SIG-M5 (cell line): ENCODE results near the gene CPEB2.
"Not testable (repeated sequence)": the region's sequence is repeated elsewhere in the genome, so short reads cannot be mapped to it uniquely, and the experiment has no call there.

Experiments
- DNase-seq: peaks from one replicate; lab custom pipeline; 2025; lab: John Stamatoyannopoulos, UW

CPEB2 gene

DNA sequence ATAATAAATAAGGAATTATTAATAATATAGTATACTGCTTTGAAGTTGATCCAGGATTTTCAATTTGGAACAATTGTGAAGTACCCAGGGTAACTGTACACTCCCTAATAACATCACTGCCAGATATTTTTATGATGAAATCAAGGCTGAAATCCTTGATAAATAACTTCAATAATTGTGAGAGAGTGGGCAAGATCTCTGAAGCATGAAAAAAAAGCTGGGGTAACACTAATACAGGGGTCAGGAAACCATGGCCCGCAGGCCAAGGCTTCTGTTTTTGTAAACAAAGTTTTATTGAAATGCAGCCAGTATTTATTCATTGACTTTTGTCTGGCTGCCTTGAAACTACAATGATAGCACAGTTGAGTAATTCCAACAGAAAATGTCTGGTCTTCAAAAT, 41.6 kb downstream of the CPEB2 start:
- DNase-seq = no peak

DNA sequence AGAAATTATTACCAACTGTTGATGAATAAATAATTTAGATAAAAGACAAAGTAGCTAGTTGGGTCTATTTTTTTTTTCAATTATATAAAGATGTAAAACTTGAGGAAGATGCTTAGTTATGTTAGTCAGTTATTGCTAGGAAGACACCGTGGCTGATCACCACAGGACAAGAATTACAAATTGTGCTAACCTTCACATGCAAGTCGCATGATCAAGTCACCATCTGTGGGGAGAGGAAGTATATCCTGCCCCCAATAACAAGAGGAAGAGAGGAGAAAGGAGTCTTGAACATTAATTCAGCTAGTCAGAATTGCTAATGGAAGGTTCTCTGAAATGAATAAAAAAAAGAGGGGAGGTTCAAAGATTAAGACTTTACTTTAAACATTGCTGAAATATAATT, 52.3 kb downstream of the CPEB2 start:
- DNase-seq = no peak

DNA sequence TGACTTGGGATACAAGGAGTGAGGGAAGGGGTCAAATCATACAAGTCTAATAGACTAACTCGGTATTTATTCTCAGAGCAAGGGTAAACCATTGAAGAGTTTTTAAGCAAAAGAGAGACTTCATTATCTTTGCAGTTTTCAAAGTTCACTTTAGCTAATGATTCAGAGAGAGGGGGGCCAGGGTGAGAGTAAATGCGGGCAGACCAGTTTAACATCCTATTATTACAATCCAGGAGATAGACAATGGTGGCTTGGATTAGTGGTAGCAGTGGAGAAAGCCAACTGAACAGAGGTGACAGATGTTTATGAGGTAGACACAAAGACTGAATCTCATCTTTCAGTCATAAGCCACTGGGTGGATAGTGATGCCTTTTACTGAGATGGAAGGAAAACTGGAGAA, 57.9 kb downstream of the CPEB2 start:
- no peak for DNase-seq

DNA sequence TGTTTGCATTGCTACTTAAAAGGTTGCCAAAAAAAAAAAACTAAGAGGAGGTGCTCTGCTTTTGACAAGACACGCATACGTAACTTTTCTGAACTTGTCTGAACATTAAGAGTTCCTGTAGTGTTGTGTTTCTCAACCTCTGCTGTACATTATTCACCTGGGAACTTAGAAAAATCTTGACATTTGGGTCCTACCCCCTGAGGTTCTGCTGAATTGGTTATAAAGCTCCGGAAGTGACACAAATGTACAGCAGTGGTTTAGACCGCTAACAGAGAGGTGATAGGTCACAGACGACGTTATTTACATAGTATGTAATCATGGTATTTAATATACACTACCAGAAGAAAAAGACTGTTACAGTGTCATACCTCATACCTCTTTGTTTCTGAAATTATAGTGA, 61.1 kb downstream of the CPEB2 start:
- DNase-seq = no peak

DNA sequence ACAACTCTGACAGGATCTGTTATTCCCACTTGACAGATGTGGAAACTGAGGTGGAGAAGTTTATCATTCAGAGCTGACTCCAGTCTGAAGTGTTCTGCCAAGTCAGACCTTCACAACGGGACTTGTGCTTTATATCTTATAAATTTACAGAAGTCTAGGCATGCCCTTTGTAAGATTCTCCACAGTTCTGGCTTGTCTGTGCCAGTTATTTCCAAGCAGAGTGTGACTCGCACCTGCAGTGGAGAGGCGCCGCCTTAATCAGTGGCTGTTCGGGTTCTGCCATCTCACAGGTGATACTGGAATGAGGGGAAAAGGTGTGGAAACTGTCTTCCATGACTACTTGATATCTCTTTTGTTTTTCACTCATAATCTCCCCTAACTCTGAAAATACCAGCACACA, 63.2 kb downstream of the CPEB2 start:
- no peak for DNase-seq

DNA sequence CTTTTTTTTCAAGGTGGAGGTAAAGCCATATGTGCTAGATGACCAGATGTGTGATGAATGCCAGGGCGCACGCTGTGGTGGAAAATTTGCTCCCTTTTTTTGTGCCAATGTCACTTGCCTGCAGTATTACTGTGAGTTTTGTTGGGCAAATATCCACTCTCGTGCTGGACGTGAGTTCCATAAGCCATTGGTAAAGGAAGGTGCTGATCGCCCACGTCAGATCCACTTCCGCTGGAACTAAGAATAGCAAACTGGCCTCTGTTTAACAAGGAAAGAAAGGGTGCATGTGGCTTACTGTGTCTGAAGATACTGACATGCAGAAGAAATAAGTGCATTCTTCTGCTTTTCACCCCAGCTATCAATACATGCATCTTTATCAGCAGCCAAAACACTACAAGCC, 63.9 kb downstream of the CPEB2 start:
- no peak for DNase-seq

DNA sequence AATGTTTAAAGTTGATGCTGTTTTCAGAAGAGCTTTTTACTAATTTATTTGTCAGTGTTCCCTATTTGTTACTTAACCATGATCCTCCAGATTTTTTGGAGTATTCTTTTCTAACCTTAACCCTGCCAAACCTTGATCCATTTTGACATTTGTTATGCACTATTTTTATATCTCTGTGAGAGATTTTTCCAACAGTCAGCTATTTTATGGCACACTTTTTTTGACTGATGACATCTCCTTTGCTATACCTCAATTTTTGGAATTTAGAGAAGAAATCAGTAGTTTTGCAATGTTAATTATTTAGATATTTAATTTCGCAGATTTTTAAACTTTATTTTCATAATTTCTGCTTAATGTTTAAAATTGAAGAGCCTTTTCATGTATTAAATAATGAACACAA, 66.0 kb downstream of the CPEB2 start:
- DNase-seq = no peak

DNA sequence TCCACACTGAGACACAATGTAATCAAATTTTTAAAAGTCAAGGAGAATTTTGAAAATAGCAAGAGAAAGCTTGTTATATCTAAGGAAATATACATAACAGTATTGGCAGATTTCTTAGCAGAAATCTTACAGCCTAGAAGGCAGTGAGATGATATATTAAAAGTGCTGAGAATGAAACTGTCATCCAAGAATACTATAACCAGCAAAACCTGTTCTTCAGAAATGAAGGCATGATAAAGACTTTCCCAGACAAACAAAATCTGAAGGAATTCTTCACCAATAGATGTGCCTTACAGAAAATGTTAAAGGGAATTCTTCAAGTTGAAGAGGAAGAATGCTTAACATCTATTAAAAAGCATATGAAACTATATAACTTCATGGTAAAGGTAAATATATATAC, 73.6 kb downstream of the CPEB2 start:
- DNase-seq = no peak

DNA sequence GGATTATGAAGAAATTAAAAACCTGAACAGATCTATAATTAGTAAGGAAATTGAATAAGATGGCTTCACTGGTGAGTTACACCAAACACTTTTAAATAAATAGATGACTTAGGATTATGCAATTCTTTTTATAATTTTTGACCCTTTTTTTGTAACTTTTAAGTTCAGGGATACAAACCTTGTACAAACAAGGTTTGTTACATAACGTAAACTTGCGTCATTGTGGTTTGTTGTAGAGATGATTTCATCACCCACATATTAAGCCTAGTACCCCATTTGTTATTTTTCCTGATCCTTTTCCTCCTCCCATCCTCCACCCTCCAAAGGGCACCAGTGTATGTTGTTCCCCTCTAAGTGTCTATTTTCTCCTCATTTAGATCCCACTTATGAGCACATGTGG, 75.7 kb downstream of the CPEB2 start:
- DNase-seq = no peak

DNA sequence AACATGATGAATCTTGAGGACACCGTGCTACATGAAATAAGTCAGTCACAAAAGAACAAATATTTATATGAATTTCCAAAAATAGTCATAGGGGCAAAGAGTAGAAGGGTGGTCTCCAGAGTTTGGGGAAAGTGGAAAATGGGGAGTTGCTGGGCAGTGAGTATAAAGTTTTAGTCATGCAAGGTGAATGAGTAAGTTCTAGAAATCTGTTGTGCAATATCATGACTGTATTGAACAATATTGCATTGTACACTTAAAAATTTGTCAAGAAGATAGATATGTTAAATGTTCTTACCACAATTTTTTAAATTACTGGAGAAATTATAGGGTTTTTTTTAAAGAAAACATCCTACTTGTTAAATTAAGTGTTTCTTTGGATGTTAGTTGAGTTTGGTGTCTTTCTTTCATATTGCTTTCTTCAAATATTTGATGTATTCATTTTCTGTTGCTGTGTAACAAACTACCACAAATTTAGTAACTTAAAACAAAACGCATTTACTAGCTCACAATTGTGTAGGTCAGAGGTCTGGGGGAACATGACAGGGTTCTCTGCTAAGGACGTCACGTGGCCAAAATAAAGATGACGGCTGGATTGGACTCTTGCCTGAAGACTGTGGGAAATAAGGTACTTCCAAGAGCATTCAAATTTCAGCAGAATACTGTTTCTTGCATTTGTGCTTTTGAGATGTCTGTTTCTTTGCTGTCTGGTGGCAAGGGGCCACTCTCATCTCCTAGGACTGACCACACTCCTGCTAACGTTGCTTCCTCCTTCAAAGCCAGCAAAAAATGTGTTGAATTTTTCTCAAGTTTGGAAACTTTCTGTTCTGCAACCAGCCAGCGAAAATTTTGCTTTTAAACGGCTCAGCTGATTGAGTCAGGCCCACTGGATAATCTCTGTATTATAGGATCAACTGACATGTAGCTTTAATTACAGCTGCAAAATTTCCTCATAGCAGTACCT, 76.7 kb downstream of the CPEB2 start:
- no peak for DNase-seq

DNA sequence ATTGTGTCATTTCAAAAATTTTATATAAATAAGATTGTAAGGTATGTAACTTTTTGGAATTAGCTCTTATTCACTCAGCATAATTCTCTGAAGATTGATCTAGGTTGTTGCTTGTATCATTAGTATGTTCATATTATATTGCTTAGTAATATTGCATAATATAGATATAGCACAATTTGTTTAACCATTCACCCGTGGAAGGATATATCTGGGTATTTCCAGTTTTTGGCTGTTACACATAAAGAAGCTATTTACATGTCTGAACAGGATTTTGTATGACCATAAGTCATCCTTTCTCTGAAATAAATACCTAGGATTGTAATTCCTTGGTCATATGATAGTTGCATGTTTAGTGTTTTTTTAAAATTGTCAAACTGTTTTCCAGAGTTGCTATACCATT, 82.5 kb downstream of the CPEB2 start:
- DNase-seq = no peak

DNA sequence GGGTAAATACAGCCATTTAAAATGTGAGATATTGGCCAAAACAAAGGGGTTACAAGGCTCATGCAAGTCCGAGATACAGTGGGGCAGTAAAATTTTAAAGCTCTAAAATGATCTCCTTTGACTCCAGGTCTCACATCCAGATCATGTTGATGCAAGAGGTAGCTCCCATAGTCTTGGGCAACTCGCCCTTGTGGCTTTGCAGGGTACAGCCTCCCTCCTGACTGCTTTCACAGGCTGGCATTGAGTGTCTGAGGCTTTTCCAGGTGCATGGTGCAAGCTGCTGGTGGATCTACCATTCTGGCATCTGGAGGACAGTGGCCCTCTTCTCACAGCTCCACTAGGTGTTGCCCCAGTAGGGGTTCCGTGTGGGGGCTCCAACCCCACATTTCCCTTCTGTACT, 83.5 kb downstream of the CPEB2 start:
- DNase-seq = not testable (repeated sequence)

DNA sequence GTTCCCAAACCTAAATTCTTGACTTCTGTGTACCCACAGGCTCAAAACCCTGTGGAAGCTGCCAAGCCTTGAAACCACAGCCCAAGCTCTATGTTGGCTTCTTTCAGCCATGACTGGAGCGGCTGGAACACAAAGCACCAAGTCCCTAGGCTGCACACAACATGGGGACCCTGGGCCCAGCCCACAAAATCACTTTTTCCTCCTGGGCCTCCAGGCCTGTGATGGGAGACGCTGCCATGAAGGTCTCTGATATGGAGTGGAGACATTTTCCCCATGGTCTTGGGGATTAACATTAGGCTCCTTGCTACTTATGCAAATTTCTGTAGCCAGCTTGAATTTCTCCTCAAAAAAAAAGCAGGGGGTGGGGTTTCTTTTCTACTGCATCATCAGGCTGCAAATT, 84.0 kb downstream of the CPEB2 start:
- not testable (repeated sequence) for DNase-seq

DNA sequence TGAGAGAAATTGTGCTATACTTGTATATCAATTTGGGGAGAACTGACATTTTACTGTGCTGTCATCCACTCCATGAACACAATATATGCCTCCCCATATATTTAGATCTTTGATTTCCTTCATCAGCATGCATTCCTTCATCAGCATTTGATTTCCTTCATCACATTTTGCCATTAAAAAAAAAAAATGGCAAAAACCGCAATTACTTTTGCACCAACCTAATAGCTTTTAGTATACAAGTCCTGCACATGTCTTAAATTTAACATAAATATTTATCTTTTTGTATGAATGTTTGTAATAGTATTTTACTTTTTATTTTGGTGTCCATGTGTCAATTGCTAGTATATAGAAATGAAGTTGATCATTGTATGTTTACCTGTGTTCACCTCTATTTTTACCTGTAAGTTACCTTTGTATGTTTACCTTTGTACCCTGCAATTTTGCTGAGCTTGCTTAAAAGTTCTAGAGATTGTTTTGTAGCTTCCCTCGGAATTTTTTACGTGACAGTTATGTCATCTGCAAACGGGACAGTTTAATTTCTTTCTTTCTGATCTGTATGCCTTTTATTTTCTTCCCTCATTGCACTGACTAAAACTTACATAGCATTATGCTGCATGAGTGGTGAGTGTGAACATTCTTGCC, 86.2 kb downstream of the CPEB2 start:
- no peak for DNase-seq

DNA sequence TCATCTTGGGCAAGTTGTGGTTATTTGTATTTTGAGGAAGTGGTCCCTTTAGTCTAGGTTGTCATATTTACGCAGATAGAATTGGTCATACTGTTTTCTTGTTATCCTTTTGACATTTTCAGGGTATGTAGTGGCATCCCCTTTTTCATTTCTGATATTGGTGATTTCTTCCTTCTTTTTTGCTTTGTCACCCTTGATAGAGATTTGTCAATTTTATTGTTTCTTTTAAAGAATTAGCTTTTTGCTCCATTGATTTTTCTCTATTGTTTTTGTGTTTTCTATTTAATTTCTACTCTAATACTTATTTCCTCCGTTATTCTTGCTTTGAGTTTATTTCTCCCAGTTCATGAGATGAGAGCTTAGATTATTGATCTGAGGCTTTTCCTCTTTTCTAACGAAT, 87.7 kb downstream of the CPEB2 start:
- no peak for DNase-seq

DNA sequence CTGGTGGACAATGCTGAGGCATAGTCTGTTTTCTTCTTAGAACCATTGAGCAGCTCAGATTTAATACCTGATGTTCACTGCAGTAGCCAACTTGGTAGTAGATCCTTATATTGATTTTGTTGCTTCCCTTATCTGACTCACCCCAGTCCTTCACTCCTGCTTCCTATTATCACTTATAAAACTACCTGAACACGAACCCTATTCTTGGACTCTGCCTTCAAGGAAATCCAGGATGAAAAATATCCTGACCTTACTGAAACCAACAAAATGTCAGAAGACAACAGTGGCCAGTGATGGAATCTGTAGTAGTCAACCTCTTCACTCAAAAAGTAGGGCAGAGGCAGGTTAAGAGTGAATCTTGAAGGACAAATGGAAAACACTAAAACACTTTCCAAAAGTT, 98.1 kb downstream of the CPEB2 start:
- no peak for DNase-seq

DNA sequence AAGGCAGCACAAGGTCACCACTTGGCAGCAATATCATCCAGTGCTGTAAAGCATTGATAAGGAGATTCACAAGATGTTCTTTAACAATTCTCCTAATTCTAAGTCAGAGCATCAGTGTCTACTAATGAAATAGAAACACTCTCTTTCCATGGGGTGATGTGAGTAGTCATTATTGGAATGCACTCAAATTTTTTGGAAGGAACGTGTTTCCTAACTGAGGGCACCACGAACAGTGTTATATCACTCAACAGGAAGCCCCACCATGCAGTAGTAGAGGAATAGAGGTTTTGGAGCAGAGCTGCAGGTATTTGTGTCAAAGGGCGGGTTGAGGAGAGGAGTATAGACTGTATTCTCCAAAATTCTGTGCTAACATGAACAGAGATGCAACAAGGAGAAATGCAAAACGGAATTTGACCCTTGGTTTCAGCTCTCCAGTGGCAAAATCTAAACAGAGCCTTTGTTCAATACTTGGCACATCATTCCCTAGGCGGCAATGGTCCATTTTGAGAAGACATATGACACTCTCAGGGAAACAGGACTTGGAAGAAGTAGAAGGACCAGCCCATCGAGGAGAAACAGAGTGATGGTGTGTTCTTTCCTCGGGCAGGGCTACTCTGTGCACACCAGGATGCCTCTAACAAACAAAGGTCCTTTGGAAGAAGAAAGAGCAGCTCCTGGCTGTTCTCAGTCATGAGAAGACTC, 98.9 kb downstream of the CPEB2 start:
- DNase-seq = no peak

DNA sequence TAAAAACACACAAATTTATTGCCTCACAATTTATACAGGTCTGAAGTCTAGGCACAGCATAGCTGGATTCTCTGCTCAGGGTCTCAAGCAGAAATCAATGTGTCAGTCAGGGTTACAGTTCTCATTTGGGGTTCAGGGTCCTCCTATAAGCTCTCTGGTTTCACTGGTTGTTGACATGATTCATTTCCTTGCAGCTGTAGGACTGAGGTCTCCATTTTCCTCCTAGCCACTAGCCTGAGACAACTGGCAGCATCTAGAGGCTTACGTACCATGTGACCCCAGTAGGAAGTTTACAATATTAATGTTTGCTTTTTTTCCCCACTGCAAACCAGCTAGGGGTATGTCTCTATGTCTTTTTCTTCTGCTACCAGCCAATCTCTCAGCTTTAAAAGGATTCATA, 102.5 kb downstream of the CPEB2 start:
- DNase-seq = no peak

DNA sequence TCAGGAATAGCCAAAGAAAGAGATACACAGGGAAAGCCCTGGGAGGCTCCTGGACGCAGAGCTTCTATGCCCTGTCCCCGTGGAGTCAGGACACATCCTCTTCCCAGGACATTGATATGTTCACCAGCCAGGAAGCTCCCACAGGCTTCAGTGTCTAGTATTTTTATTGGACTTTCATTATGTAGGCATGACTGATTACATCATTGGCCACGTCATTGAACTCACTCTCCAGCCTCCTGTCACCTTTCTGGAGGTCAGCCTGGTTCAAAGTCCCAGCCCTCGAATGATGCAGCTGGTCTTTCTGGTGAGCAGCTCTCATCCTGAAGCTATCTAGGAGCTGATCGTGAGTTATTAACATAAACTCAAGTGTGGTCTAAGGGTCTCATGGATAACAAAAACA, 104.1 kb downstream of the CPEB2 start:
- no peak for DNase-seq

DNA sequence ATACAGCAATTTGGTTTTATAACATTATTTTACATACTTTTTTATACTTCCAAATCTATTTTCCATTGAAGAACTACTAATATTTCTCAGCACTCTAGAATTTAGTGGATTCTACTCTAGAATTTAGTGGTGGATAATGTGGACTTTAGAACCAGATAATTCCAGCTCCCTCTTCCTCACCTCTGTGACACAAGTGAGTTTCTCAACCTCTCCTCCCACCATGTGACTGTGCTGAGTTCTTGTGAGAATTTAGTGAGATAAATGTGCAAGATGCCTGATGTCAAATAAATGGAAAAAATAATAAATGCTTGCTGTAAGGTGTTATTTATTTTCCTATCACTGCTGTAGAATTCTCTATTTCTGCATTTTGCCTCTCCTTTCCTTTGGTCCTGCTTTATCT, 107.3 kb downstream of the CPEB2 start:
- no peak for DNase-seq

DNA sequence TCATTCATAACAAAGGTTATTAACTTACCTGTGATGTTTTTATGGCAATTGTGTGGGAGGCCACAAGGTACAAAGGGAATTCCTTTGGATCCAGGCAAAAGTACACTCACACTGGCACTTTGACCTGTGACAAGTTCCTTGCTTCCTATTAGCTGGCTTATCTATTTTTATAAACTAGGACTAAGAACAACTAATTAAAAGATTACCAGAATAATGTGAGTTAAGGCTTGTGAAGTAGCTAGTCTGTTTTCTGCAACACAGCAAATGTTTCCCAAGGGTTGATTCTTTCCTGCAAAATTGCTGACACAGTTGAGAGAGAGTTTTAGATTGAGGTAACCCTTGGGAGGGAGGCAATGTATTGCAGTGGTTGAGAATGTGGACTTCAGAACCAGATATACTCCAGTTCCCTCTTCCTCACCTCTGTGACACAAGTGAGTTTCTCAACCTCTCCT, 107.9 kb downstream of the CPEB2 start:
- DNase-seq = no peak

DNA sequence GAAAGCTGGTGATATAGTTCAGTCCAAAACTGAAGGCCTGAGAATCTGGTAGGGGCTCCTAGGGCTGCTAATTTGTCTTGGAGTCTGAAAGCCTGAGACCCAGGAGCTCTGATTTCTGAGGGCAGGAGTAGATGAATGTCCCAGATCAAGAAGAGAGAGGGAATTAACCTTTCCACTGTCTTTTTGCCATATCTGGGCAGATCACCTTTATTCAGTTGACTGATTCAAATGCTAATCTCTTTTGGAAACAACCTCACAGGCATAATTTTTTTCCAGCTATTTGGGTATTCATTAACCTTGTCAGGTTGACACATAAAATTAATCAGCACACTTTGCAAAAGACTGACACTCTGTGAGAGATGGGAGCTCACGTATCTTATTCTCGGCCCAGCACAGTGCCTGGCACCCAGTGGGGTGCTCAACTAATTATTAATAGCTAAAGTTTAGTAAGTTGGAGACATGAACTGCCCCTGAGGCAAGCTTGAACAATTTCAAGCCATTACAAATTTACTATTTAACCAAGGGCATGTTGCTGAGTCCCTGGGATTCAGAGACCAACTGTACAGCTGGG, 114.3 kb downstream of the CPEB2 start:
- no peak for DNase-seq
